ENCODE measurements around the gene BAHD1.
A peak's percentile ranks its signal among the peaks of the same experiment; 100 is the strongest.

BAHD1 gene

GRCh38 chr15:40486066-40486770, 45.5 kb downstream of the BAHD1 start:
- Histone ChIP-seq H3K4me1 (ENCODE audit: low read depth, poor library complexity, severe bottlenecking) (no peaks in the 10 kb centered on the region), H3K36me3 (ENCODE audit: insufficient read depth) (no peaks in the 10 kb centered on the region), H3K79me2 (ENCODE audit: insufficient read depth, low read depth) (no peaks in the 10 kb centered on the region), H3K27me3 (ENCODE audit: insufficient read depth, low read depth) (no peaks in the 10 kb centered on the region), H2AFZ (ENCODE audit: low read depth) (no peak overlapping the region), H3K27ac (no peak overlapping the region), H3K4me2 (no peak overlapping the region), H4K20me1 (ENCODE audit: insufficient read depth) (no peaks in the 10 kb centered on the region), H3K9ac (no peak overlapping the region), H3K4me3 (IDR thresholded peaks at IDR 0.05; ENCODE audit: insufficient read depth, low read depth, low read length) (no peak overlapping the region)
- no peak for TF ChIP-seq CTCF (conservative IDR thresholded peaks at IDR 0.05; ENCODE audit: low read depth, low read length)

- Histone ChIP-seq H3K27ac (no peak overlapping the region), H3K4me3 (IDR thresholded peaks at IDR 0.05; ENCODE audit: insufficient read depth, low read depth, low read length) (no peak overlapping the region), H3K4me2 (no peak overlapping the region), H3K79me2 (ENCODE audit: insufficient read depth, low read depth) (no peaks in the 10 kb centered on the region), H2AFZ (ENCODE audit: low read depth) (no peak overlapping the region), H3K9ac (no peak overlapping the region), H4K20me1 (ENCODE audit: insufficient read depth) (no peaks in the 10 kb centered on the region), H3K36me3 (ENCODE audit: insufficient read depth) (no peaks in the 10 kb centered on the region), H3K4me1 (ENCODE audit: low read depth, poor library complexity, severe bottlenecking) (peaks cover 6% of the 10 kb centered on the region), H3K27me3 (ENCODE audit: insufficient read depth, low read depth) (no peaks in the 10 kb centered on the region)
- TF ChIP-seq CTCF (conservative IDR thresholded peaks at IDR 0.05; ENCODE audit: low read depth, low read length) = no peak
Observed at GRCh38 chr15:40487816-40488682, 47.3 kb downstream of the BAHD1 start.

- Histone ChIP-seq H3K27ac (no peak overlapping the region), H2AFZ (ENCODE audit: low read depth) (no peak overlapping the region), H3K27me3 (ENCODE audit: insufficient read depth, low read depth) (no peaks in the 10 kb centered on the region), H3K36me3 (ENCODE audit: insufficient read depth) (no peaks in the 10 kb centered on the region), H3K4me3 (IDR thresholded peaks at IDR 0.05; ENCODE audit: insufficient read depth, low read depth, low read length) (no peak overlapping the region), H3K4me2 (no peak overlapping the region), H4K20me1 (ENCODE audit: insufficient read depth) (no peaks in the 10 kb centered on the region), H3K79me2 (ENCODE audit: insufficient read depth, low read depth) (no peaks in the 10 kb centered on the region), H3K9ac (no peak overlapping the region), H3K4me1 (ENCODE audit: low read depth, poor library complexity, severe bottlenecking) (peaks cover 20% of the 10 kb centered on the region)
- no peak for TF ChIP-seq CTCF (conservative IDR thresholded peaks at IDR 0.05; ENCODE audit: low read depth, low read length)
Observed at GRCh38 chr15:40489274-40490175, 48.8 kb downstream of the BAHD1 start.

GRCh38 chr15:40493089-40493840, 52.5 kb downstream of the BAHD1 start:
- Histone ChIP-seq H2AFZ (ENCODE audit: low read depth) (peak overlapping the region; percentile 9; the same call in 1 of the 2 replicates), H3K4me3 (IDR thresholded peaks at IDR 0.05; ENCODE audit: insufficient read depth, low read depth, low read length) (no peak overlapping the region), H3K4me1 (ENCODE audit: low read depth, poor library complexity, severe bottlenecking) (peaks cover 20% of the 10 kb centered on the region), H3K4me2 (peak overlapping the region; percentile 12; the same call in 1 of the 2 replicates), H3K36me3 (ENCODE audit: insufficient read depth) (no peaks in the 10 kb centered on the region), H3K79me2 (ENCODE audit: insufficient read depth, low read depth) (no peaks in the 10 kb centered on the region), H3K9ac (no peak overlapping the region), H3K27me3 (ENCODE audit: insufficient read depth, low read depth) (no peaks in the 10 kb centered on the region), H4K20me1 (ENCODE audit: insufficient read depth) (no peaks in the 10 kb centered on the region), H3K27ac (no peak overlapping the region; the same call in 1 of the 2 replicates)
- no peak for TF ChIP-seq CTCF (conservative IDR thresholded peaks at IDR 0.05; ENCODE audit: low read depth, low read length)
